Measurements from ENCODE around the gene UBL3.

The UBL3 gene

GRCh38 chr13:29850213-29850898 lies at the start of gene UBL3:
TSS of gene UBL3 (minus strand) at chr13:29850617. CDS start at chr13:29849538, 1,079 bp downstream.
- DNase-seq: peak; percentile 94 to 96

- DNase-seq: no peak
These were observed 46.7 kb upstream of the UBL3 start for GRCh38 chr13:29897102-29897501.

- DNase-seq: no peak
These were observed 43.0 kb upstream of the UBL3 start for GRCh38 chr13:29893438-29893837.

GRCh38 chr13:29892151-29892550 lies 41.7 kb upstream of the UBL3 start:
- no peak for DNase-seq

- no peak for DNase-seq
These were observed 38.7 kb upstream of the UBL3 start for GRCh38 chr13:29889111-29889510.

GRCh38 chr13:29888306-29888705 lies 37.9 kb upstream of the UBL3 start:
- DNase-seq: no peak

GRCh38 chr13:29887686-29888085 lies 37.3 kb upstream of the UBL3 start:
- no peak for DNase-seq

- no peak for DNase-seq
These were observed 36.7 kb upstream of the UBL3 start for GRCh38 chr13:29887030-29887557.

GRCh38 chr13:29886446-29886845 lies 36.0 kb upstream of the UBL3 start:
- no peak for DNase-seq

- DNase-seq: no peak
These were observed 35.6 kb upstream of the UBL3 start for GRCh38 chr13:29885989-29886388.

GRCh38 chr13:29884671-29885430 lies 34.4 kb upstream of the UBL3 start:
- DNase-seq: no peak

- no peak for DNase-seq
These were observed 33.6 kb upstream of the UBL3 start for GRCh38 chr13:29883941-29884518.

- no peak for DNase-seq
These were observed 31.7 kb upstream of the UBL3 start for GRCh38 chr13:29882076-29882475.

GRCh38 chr13:29878101-29878500 lies 27.7 kb upstream of the UBL3 start:
- DNase-seq: no peak

GRCh38 chr13:29877456-29878078 lies 27.1 kb upstream of the UBL3 start:
- DNase-seq: no peak

GRCh38 chr13:29875646-29876045 lies 25.2 kb upstream of the UBL3 start:
- DNase-seq: no peak

GRCh38 chr13:29868581-29868980 lies 18.2 kb upstream of the UBL3 start:
- DNase-seq: no peak

- DNase-seq: no peak
These were observed 15.5 kb upstream of the UBL3 start for GRCh38 chr13:29865934-29866333.

- no peak for DNase-seq
These were observed 11.3 kb upstream of the UBL3 start for GRCh38 chr13:29861694-29862110.

GRCh38 chr13:29859971-29860370 lies 9.6 kb upstream of the UBL3 start:
- DNase-seq: no peak

- no peak for DNase-seq
These were observed 8.2 kb upstream of the UBL3 start for GRCh38 chr13:29858667-29859066.

- no peak for DNase-seq
These were observed 7.8 kb upstream of the UBL3 start for GRCh38 chr13:29858231-29858630.

GRCh38 chr13:29857085-29857484 lies 6.7 kb upstream of the UBL3 start:
- no peak for DNase-seq
